ENCODE measurements around the gene CACNA1H.

DNA sequence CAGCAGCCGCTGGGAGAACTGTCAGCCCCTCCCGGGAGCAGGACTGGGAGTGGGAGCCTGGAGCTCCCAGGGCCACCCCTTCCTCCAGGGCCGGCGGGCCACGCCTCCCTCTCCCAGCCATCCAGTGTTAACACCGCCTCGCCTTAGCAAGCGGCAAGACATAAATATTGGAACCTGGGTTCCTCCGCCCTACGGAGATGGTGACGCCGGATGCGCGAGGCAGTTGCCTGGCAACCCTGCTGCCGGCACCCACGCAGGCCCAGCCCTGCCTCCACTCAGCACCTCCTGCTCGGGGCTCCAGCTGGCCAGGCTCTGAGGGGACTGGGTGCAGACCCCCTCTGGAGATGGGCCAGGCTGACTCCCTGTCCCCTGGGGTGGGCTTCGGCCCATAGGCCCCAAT lies 27.4 kb upstream of the CACNA1H start:
- TF ChIP-seq, protein P1, sequence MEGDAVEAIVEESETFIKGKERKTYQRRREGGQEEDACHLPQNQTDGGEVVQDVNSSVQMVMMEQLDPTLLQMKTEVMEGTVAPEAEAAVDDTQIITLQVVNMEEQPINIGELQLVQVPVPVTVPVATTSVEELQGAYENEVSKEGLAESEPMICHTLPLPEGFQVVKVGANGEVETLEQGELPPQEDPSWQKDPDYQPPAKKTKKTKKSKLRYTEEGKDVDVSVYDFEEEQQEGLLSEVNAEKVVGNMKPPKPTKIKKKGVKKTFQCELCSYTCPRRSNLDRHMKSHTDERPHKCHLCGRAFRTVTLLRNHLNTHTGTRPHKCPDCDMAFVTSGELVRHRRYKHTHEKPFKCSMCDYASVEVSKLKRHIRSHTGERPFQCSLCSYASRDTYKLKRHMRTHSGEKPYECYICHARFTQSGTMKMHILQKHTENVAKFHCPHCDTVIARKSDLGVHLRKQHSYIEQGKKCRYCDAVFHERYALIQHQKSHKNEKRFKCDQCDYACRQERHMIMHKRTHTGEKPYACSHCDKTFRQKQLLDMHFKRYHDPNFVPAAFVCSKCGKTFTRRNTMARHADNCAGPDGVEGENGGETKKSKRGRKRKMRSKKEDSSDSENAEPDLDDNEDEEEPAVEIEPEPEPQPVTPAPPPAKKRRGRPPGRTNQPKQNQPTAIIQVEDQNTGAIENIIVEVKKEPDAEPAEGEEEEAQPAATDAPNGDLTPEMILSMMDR (IDR thresholded peaks at IDR 0.05; ENCODE audit: poor library complexity): no peak
- TF ChIP-seq EZH2 (IDR thresholded peaks at IDR 0.05; ENCODE audit: borderline replicate concordance): no peak
